ENCODE data around the gene NOX3. TPM values are rescaled to one million over a fixed set of nuclear protein-coding genes. Genes with fewer than 3 reads are reported as not detected.

Gene NOX3
- total RNA-seq, 3 donors from 2014 or later (not counting 1 experiment from before 2014, with no cell fraction given): not detected

- Histone ChIP-seq H3K4me1 (ENCODE audit: control insufficient read depth, insufficient read depth, low read length) (no peaks in the 10 kb centered on the region), H3K27me3 (ENCODE audit: control insufficient read depth, insufficient read depth, low read length) (no peaks in the 10 kb centered on the region), H3K27ac (ENCODE audit: low read length) (no peak overlapping the region), H3K4me3 (ENCODE audit: low read length) (no peak overlapping the region), H3K36me3 (ENCODE audit: control insufficient read depth, insufficient read depth, low read length) (no peaks in the 10 kb centered on the region), H3K9me3 (ENCODE audit: control insufficient read depth, insufficient read depth, low read length) (no peaks in the 10 kb centered on the region)
- H3K27me3 Mint-ChIP-seq (ENCODE audit: low read depth in 2 of 2): no peaks in the 10 kb centered on the region
- no peak for TF ChIP-seq CTCF (IDR thresholded peaks at IDR 0.05)
- DNase-seq (no peak), ATAC-seq (no peak)
- H3K4me1 Mint-ChIP-seq: no peaks in the 10 kb centered on the region
- 93% methylated on average over 8 of the region's 9 CpGs for WGBS (ENCODE audit: insufficient coverage)
- H3K27ac Mint-ChIP-seq: no peak overlapping the region
- H3K36me3 Mint-ChIP-seq: no peaks in the 10 kb centered on the region
- intact Hi-C loops (cut with micrococcal nuclease): no loop called here
- no peak overlapping the region for H3K4me3 Mint-ChIP-seq
- no peaks in the 10 kb centered on the region for H3K9me3 Mint-ChIP-seq
These were observed 46.7 kb downstream of the NOX3 start for GRCh38 chr6:155408981-155409380.

GRCh38 chr6:155408231-155408630, 47.4 kb downstream of the NOX3 start:
- ATAC-seq (no peak), DNase-seq (no peak)
- Histone ChIP-seq H3K4me1 (ENCODE audit: control insufficient read depth, insufficient read depth, low read length) (no peaks in the 10 kb centered on the region), H3K4me3 (ENCODE audit: low read length) (no peak overlapping the region), H3K36me3 (ENCODE audit: control insufficient read depth, insufficient read depth, low read length) (no peaks in the 10 kb centered on the region), H3K27ac (ENCODE audit: low read length) (no peak overlapping the region), H3K9me3 (ENCODE audit: control insufficient read depth, insufficient read depth, low read length) (no peaks in the 10 kb centered on the region), H3K27me3 (ENCODE audit: control insufficient read depth, insufficient read depth, low read length) (no peaks in the 10 kb centered on the region)
- no peak for TF ChIP-seq CTCF (IDR thresholded peaks at IDR 0.05)
- intact Hi-C loops (cut with micrococcal nuclease): no loop called here
- WGBS (ENCODE audit: insufficient coverage): 92% methylated on average over 1 of the region's 1 CpG
- no peak overlapping the region for H3K4me3 Mint-ChIP-seq
- H3K27me3 Mint-ChIP-seq (ENCODE audit: low read depth in 2 of 2): no peaks in the 10 kb centered on the region
- H3K36me3 Mint-ChIP-seq: no peaks in the 10 kb centered on the region
- H3K9me3 Mint-ChIP-seq: no peaks in the 10 kb centered on the region
- no peaks in the 10 kb centered on the region for H3K4me1 Mint-ChIP-seq
- no peak overlapping the region for H3K27ac Mint-ChIP-seq

GRCh38 chr6:155406801-155407200, 48.8 kb downstream of the NOX3 start:
- intact Hi-C loops (cut with micrococcal nuclease): no loop called here
- H3K27ac Mint-ChIP-seq: no peak overlapping the region
- DNase-seq (no peak), ATAC-seq (no peak)
- Histone ChIP-seq H3K27ac (ENCODE audit: low read length) (no peak overlapping the region), H3K4me3 (ENCODE audit: low read length) (no peak overlapping the region), H3K36me3 (ENCODE audit: control insufficient read depth, insufficient read depth, low read length) (no peaks in the 10 kb centered on the region), H3K4me1 (ENCODE audit: control insufficient read depth, insufficient read depth, low read length) (no peaks in the 10 kb centered on the region), H3K9me3 (ENCODE audit: control insufficient read depth, insufficient read depth, low read length) (no peaks in the 10 kb centered on the region), H3K27me3 (ENCODE audit: control insufficient read depth, insufficient read depth, low read length) (no peaks in the 10 kb centered on the region)
- H3K4me3 Mint-ChIP-seq: no peak overlapping the region
- H3K27me3 Mint-ChIP-seq (ENCODE audit: low read depth in 2 of 2): no peaks in the 10 kb centered on the region
- H3K36me3 Mint-ChIP-seq: no peaks in the 10 kb centered on the region
- no peaks in the 10 kb centered on the region for H3K4me1 Mint-ChIP-seq
- TF ChIP-seq CTCF (IDR thresholded peaks at IDR 0.05): no peak
- WGBS (ENCODE audit: insufficient coverage): 71% methylated on average over 1 of the region's 1 CpG
- H3K9me3 Mint-ChIP-seq: no peaks in the 10 kb centered on the region

- Mint-ChIP-seq H3K4me3 (no peak overlapping the region), H3K27me3 (ENCODE audit: low read depth in 2 of 2) (peaks cover 0 to 9% of the 10 kb centered on the region in 2 donors), H3K4me1 (no peaks in the 10 kb centered on the region), H3K9me3 (no peaks in the 10 kb centered on the region), H3K27ac (no peak overlapping the region), H3K36me3 (no peaks in the 10 kb centered on the region)
- 74% methylated on average over 3 of the region's 3 CpGs for WGBS (ENCODE audit: insufficient coverage)
- no peaks in the 10 kb centered on the region for H3K4me1 ChIP-seq (ENCODE audit: control insufficient read depth, insufficient read depth, low read length)
- H3K27me3 ChIP-seq (ENCODE audit: control insufficient read depth, insufficient read depth, low read length): no peaks in the 10 kb centered on the region
- no peak overlapping the region for H3K4me3 ChIP-seq (ENCODE audit: low read length)
- H3K36me3 ChIP-seq (ENCODE audit: control insufficient read depth, insufficient read depth, low read length): no peaks in the 10 kb centered on the region
- intact Hi-C loops (cut with micrococcal nuclease): no loop called here
- DNase-seq: no peak
- ATAC-seq: no peak
- TF ChIP-seq CTCF (IDR thresholded peaks at IDR 0.05): no peak
- H3K9me3 ChIP-seq (ENCODE audit: control insufficient read depth, insufficient read depth, low read length): no peaks in the 10 kb centered on the region
- H3K27ac ChIP-seq (ENCODE audit: low read length): no peak overlapping the region
These were observed 50.7 kb downstream of the NOX3 start for GRCh38 chr6:155404937-155405336.
